ENCODE data around the gene SEMA7A. TPM values are rescaled to one million over a fixed set of nuclear protein-coding genes. Genes with fewer than 3 reads are reported as not detected.

SEMA7A gene
- total and polyA plus RNA-seq, 9 donors: 3.2 to 98.6 (median 9.0) TPM

Small RNA genes within 50 kb of the gene (microRNA-seq; reads per million reads assigned to microRNA genes)
- gene MIR6881: 0 reads per million in 3 donors

Small RNA genes within 50 kb of the gene (small RNA-seq; reads per million reads assigned to genes)
- gene MIR6881: not detected

Other genes with a start within 250 kb of the SEMA7A start
- 1 to 10 TPM in 3 of 7 donors, under 1 TPM in 4; 0.20 to 2.8 (median 0.87) TPM for gene STRA6, start 231.2 kb downstream of the SEMA7A start, total RNA-seq
- gene STRA6, start 231.2 kb downstream of the SEMA7A start, polyA plus RNA-seq: under 1 TPM; 0.47 to 0.64 TPM
- gene CCDC33, start 197.6 kb downstream of the SEMA7A start, total RNA-seq: 10 to 100 TPM in 1 of 7 donors, 1 to 10 TPM in 3, under 1 TPM in 1, not detected in 2; 0.74 to 24.7 (median 2.7) TPM
- under 1 TPM in 1 of 2 donors, not detected in 1; 0.10 TPM for gene CCDC33, start 197.6 kb downstream of the SEMA7A start, polyA plus RNA-seq
- gene CYP11A1, start 66.3 kb downstream of the SEMA7A start, total RNA-seq: 10 to 100 TPM; 19.9 to 61.3 (median 32.3) TPM
- gene CYP11A1, start 66.3 kb downstream of the SEMA7A start, polyA plus RNA-seq: 1,000 to 10,000 TPM in 1 of 2 donors, 10 to 100 TPM in 1; 30.1 to 1,902 TPM
- gene UBL7, start 27.2 kb upstream of the SEMA7A start, total RNA-seq: 10 to 100 TPM; 26.4 to 43.4 (median 29.2) TPM
- 10 to 100 TPM; 34.3 to 44.1 TPM for gene UBL7, start 27.2 kb upstream of the SEMA7A start, polyA plus RNA-seq
- 1 to 10 TPM; 1.6 to 4.9 (median 2.8) TPM for gene ARID3B, start 107.3 kb upstream of the SEMA7A start, total RNA-seq
- 1 to 10 TPM; 1.2 to 1.4 TPM for gene ARID3B, start 107.3 kb upstream of the SEMA7A start, polyA plus RNA-seq
- gene CLK3, start 181.9 kb upstream of the SEMA7A start, total RNA-seq: 100 to 1,000 TPM in 1 of 7 donors, 10 to 100 TPM in 6; 56.8 to 110 (median 67.2) TPM
- 10 to 100 TPM; 53.2 to 73.4 TPM for gene CLK3, start 181.9 kb upstream of the SEMA7A start, polyA plus RNA-seq